OCI-LY1 (cell line): Measurements from ENCODE around the gene CARM1.

Experiments
- H2AFZ ChIP-seq: fragments of 200-600 bp; sonication (generic), shearing (Covaris generic); 2 replicates; pipeline ENCODE4 v1.6.0; 2014; ENCODE audit warnings: antibody characterized with exemption, mild to moderate bottlenecking, low read length
- H3F3A ChIP-seq: fragments of 200-600 bp; sonication (generic), shearing (Covaris generic); 2 replicates; pipeline ENCODE4 v1.6.0; 2014; ENCODE audit warnings: mild to moderate bottlenecking, antibody characterized with exemption, low read length, moderate library complexity; ENCODE audit not compliant: insufficient read depth
- H3K27ac ChIP-seq: fragments of 200-600 bp; sonication (generic); 2 replicates; pipeline ENCODE4 v1.5.1; 2014; ENCODE audit warnings: low read length, mixed run types, mild to moderate bottlenecking, low read depth; ENCODE audit not compliant: poor library complexity, severe bottlenecking
- H3K27me3 ChIP-seq: fragments of 200-600 bp; sonication (generic); 2 replicates; pipeline ENCODE4 v1.6.0; 2014; ENCODE audit warnings: antibody characterized with exemption, mild to moderate bottlenecking, low read length, moderate library complexity; ENCODE audit not compliant: insufficient read depth
- H3K36me3 ChIP-seq: fragments of 200-600 bp; sonication (generic); 2 replicates; pipeline ENCODE4 v1.6.1; 2014; ENCODE audit warnings: mild to moderate bottlenecking, antibody characterized with exemption, low read length, moderate library complexity, mixed read lengths; ENCODE audit not compliant: insufficient read depth
- H3K4me1 ChIP-seq: fragments of 200-600 bp; sonication (generic); 2 replicates; pipeline ENCODE4 v1.5.1; 2014; ENCODE audit warnings: mild to moderate bottlenecking, low read length, moderate library complexity; ENCODE audit not compliant: insufficient read depth, severe bottlenecking
- H3K4me2 ChIP-seq: fragments of 200-600 bp; sonication (generic), shearing (Covaris generic); 2 replicates; pipeline ENCODE4 v1.6.1; 2014; ENCODE audit warnings: low read length
- H3K4me3 ChIP-seq: fragments of 200-600 bp; sonication (generic); 2 replicates; pipeline ENCODE4 v1.5.1; 2014; ENCODE audit warnings: low read length, low read depth, mild to moderate bottlenecking, mixed read lengths; ENCODE audit not compliant: poor library complexity, severe bottlenecking
- H3K79me2 ChIP-seq: fragments of 200-600 bp; shearing (Covaris generic); 2 replicates; pipeline ENCODE4 v1.6.1; 2016; ENCODE audit warnings: mixed run types, low read length, mixed read lengths; ENCODE audit not compliant: insufficient read depth
- H3K9ac ChIP-seq: fragments of 200-600 bp; sonication (generic), shearing (Covaris generic); 2 replicates; pipeline ENCODE4 v1.6.1; 2014; ENCODE audit warnings: mild to moderate bottlenecking, low read length, mixed read lengths
- H3K9me2 ChIP-seq: fragments of 200-600 bp; sonication (generic), shearing (Covaris generic); 2 replicates; pipeline ENCODE4 v1.6.1; 2014; ENCODE audit warnings: low read depth, mild to moderate bottlenecking, low read length, mixed read lengths
- H3K9me3 ChIP-seq: fragments of 200-600 bp; shearing (Covaris generic); 2 replicates; pipeline ENCODE4 v1.6.1; 2014; ENCODE audit warnings: low read length, mixed read lengths
- H4K20me1 ChIP-seq: fragments of 200-600 bp; sonication (generic), shearing (Covaris generic); 2 replicates; pipeline ENCODE4 v1.6.0; 2016; ENCODE audit warnings: mild to moderate bottlenecking, low read length; ENCODE audit not compliant: insufficient read depth
- EZH2 ChIP-seq: fragments of 200-600 bp; sonication (generic), shearing (Covaris generic); IDR thresholded peaks from 2 replicates; pipeline ENCODE4 v1.8.0; 2017; ENCODE audit warnings: borderline replicate concordance, mixed run types, mild to moderate bottlenecking, antibody characterized with exemption, low read length, moderate library complexity, mixed read lengths
- TF ChIP-seq, protein P1 (sequence below): fragments of 200-600 bp; sonication (generic), shearing (Covaris generic); IDR thresholded peaks from 2 replicates; pipeline ENCODE4 v1.5.1; 2017; ENCODE audit warnings: mild to moderate bottlenecking, antibody characterized with exemption, low read length, moderate library complexity, mixed read lengths

CARM1 gene

DNA sequence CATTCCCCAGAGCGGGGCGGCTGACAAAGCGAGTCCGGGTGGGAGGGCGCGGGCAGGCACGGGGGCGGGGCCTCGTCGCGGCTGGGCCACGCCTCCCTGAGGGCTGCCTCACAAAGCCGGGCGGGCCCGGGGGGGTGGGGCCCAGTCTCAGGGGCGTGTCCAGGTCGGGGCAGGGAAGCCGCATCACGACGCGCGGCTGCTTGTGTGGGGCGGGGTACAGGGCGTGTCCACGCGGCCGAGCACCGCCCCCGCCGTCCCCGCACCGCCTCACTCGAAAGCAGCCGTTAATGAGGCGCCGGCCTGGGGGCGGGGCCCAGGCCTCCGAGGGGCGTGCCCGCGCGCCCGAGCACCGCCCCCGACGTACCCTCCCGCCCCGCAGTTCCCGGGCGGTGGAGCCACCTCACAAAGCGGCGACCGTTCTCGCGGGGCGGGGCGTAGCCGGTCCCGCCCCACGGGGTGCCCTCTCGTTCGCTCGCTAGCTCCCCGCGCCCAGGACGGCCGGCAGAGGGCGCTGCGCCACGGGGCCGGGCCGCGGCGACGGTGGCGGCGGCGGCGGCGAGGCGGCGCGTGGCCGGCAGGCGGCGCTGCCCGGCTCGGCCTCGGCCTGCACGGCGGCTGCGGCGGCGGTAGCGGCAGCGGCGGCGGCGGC lies at the start of gene CARM1:
Gene CARM1, plus strand, starts transcription at position 599 of the 649 bp plus-strand sequence. CDS start 150 bp downstream, outside the sequence.
- Histone ChIP-seq H3K27ac (peak within 1 kb of the TSS; percentile 92), H3K79me2 (peaks cover 33% of the 10 kb centered on the region), H3K4me1 (peaks cover 54% of the 10 kb centered on the region), H3K27me3 (no peaks in the 10 kb centered on the region), H3K9me2 (no peaks in the 10 kb centered on the region), H4K20me1 (no peaks in the 10 kb centered on the region), H3K4me2 (peak within 1 kb of the TSS; percentile 76), H3F3A (no peaks in the 10 kb centered on the region), H3K36me3 (no peaks in the 10 kb centered on the region), H2AFZ (no peak within 1 kb of the TSS), H3K4me3 (peak within 1 kb of the TSS; percentile 94), H3K9me3 (no peaks in the 10 kb centered on the region), H3K9ac (peak within 1 kb of the TSS; percentile 96)
- TF ChIP-seq EZH2: no peak
- TF ChIP-seq, protein P1, sequence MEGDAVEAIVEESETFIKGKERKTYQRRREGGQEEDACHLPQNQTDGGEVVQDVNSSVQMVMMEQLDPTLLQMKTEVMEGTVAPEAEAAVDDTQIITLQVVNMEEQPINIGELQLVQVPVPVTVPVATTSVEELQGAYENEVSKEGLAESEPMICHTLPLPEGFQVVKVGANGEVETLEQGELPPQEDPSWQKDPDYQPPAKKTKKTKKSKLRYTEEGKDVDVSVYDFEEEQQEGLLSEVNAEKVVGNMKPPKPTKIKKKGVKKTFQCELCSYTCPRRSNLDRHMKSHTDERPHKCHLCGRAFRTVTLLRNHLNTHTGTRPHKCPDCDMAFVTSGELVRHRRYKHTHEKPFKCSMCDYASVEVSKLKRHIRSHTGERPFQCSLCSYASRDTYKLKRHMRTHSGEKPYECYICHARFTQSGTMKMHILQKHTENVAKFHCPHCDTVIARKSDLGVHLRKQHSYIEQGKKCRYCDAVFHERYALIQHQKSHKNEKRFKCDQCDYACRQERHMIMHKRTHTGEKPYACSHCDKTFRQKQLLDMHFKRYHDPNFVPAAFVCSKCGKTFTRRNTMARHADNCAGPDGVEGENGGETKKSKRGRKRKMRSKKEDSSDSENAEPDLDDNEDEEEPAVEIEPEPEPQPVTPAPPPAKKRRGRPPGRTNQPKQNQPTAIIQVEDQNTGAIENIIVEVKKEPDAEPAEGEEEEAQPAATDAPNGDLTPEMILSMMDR: no peak

DNA sequence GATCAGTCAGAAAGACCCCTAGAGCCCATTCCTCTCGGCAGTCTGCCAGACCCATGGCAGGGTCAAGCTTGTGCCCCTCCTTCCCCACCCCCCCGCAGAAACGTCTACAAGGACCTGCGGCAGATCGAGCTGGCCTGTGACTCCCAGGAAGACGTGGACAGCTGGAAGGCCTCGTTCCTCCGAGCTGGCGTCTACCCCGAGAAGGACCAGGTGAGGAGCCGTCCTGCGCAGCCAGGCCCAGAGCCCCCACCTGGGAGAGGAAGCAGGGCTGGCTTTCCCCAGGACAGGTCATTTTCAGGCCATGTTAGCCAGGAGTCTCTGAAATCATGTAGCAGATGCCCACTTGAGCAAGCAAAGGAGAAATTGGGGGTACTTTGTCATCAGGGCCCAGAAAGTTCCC lies 47.7 kb upstream of the CARM1 start:
- H3K36me3 ChIP-seq: peaks cover 59% of the 10 kb centered on the region
- H3K9me3 ChIP-seq: no peaks in the 10 kb centered on the region
- no peaks in the 10 kb centered on the region for H3F3A ChIP-seq
- H3K79me2 ChIP-seq: no peaks in the 10 kb centered on the region
- H3K4me2 ChIP-seq: no peak overlapping the region
- H2AFZ ChIP-seq: no peak overlapping the region
- no peaks in the 10 kb centered on the region for H3K9me2 ChIP-seq
- no peak overlapping the region for H3K9ac ChIP-seq
- H3K27ac ChIP-seq: no peak overlapping the region
- H4K20me1 ChIP-seq: no peaks in the 10 kb centered on the region
- no peaks in the 10 kb centered on the region for H3K27me3 ChIP-seq
- H3K4me3 ChIP-seq: no peak overlapping the region
- no peak for TF ChIP-seq EZH2
- TF ChIP-seq, protein P1: no peak
- no peaks in the 10 kb centered on the region for H3K4me1 ChIP-seq

DNA sequence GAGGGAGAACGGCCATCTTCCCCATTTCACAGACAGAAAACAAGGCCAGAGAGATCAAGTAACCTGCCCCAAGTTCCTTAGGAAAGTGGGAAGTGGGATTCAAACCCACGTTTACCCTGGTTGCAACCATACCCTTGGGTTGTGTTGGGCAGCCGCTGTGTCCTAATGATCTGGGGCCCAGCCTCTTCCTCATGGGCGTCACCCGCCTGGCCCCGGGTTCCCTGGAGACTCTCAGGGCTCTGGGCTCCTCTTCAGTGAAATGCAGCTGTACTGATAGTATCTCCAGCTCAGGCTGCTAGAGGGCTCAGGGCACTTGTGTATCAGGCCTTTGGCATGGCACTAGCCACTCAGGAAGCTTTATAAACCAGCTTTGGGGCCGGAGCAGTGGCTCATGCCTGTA lies 45.1 kb upstream of the CARM1 start:
- Histone ChIP-seq H3K27ac (no peak overlapping the region), H3K9me3 (no peaks in the 10 kb centered on the region), H3F3A (no peaks in the 10 kb centered on the region), H3K36me3 (peaks cover 57% of the 10 kb centered on the region), H3K4me3 (no peak overlapping the region), H3K4me2 (no peak overlapping the region), H3K9ac (no peak overlapping the region), H3K9me2 (no peaks in the 10 kb centered on the region), H3K79me2 (no peaks in the 10 kb centered on the region), H4K20me1 (no peaks in the 10 kb centered on the region), H3K4me1 (no peaks in the 10 kb centered on the region), H2AFZ (no peak overlapping the region), H3K27me3 (no peaks in the 10 kb centered on the region)
- TF ChIP-seq, protein P1: no peak
- TF ChIP-seq EZH2: no peak
